GM12875 (cell line): ENCODE data around the gene C11orf98.
"Not testable (repeated sequence)": the region's sequence is repeated elsewhere in the genome, so short reads cannot be mapped to it uniquely, and the experiment has no call there.

ENCODE experiments used
- H3K4me3 ChIP-seq: one replicate; pipeline ENCODE4 v1.5.1; 2011; ENCODE audit warnings: low read depth, low read length, control low read depth
- TF ChIP-seq, protein P1 (sequence below): IDR thresholded peaks from 2 replicates; pipeline ENCODE4 v1.5.1; 2011; ENCODE audit warnings: low read depth, mild to moderate bottlenecking, control low read depth, inconsistent platforms, low read length, moderate library complexity, borderline replicate concordance; ENCODE audit not compliant: insufficient read depth

C11orf98 gene

GRCh38 chr11:62664405-62665074 lies 470 bp downstream of the C11orf98 start:
- peak overlapping the region; percentile 68 for H3K4me3 ChIP-seq
- TF ChIP-seq, protein P1, sequence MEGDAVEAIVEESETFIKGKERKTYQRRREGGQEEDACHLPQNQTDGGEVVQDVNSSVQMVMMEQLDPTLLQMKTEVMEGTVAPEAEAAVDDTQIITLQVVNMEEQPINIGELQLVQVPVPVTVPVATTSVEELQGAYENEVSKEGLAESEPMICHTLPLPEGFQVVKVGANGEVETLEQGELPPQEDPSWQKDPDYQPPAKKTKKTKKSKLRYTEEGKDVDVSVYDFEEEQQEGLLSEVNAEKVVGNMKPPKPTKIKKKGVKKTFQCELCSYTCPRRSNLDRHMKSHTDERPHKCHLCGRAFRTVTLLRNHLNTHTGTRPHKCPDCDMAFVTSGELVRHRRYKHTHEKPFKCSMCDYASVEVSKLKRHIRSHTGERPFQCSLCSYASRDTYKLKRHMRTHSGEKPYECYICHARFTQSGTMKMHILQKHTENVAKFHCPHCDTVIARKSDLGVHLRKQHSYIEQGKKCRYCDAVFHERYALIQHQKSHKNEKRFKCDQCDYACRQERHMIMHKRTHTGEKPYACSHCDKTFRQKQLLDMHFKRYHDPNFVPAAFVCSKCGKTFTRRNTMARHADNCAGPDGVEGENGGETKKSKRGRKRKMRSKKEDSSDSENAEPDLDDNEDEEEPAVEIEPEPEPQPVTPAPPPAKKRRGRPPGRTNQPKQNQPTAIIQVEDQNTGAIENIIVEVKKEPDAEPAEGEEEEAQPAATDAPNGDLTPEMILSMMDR: no peak

DNA sequence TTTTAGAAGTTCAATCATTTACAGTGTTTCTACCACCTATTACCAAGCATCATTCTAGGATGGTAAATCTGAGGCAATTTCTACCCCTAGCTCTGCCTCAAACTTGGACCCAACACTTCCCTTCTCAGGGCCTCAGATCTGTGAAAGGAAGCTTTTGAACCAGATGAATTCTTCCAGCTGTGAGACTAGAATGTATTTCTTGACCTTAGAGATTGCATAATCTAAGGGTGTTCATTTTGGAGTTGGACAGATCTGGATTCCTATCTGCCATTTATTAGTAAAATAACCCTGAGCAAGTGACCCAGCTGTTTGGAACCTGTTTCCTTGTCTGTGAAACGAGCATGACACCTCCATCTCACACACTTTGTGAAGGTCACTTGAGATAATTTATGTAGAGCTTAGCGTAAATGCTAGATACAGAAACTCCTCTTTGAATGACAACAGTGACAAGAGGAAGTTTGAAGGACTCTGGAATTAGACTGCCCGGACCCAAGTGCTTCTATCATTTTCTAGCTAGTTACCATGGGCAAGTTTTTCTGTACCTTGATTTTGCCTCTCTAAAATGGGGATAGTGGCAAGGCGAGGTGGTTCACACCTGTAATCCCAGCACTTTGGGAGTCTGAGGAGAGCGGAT lies 8.1 kb downstream of the C11orf98 start:
- no peak overlapping the region for H3K4me3 ChIP-seq
- TF ChIP-seq, protein P1: no peak

GRCh38 chr11:62654297-62654696 lies 10.7 kb downstream of the C11orf98 start:
- no peak overlapping the region for H3K4me3 ChIP-seq
- TF ChIP-seq, protein P1: no peak

DNA sequence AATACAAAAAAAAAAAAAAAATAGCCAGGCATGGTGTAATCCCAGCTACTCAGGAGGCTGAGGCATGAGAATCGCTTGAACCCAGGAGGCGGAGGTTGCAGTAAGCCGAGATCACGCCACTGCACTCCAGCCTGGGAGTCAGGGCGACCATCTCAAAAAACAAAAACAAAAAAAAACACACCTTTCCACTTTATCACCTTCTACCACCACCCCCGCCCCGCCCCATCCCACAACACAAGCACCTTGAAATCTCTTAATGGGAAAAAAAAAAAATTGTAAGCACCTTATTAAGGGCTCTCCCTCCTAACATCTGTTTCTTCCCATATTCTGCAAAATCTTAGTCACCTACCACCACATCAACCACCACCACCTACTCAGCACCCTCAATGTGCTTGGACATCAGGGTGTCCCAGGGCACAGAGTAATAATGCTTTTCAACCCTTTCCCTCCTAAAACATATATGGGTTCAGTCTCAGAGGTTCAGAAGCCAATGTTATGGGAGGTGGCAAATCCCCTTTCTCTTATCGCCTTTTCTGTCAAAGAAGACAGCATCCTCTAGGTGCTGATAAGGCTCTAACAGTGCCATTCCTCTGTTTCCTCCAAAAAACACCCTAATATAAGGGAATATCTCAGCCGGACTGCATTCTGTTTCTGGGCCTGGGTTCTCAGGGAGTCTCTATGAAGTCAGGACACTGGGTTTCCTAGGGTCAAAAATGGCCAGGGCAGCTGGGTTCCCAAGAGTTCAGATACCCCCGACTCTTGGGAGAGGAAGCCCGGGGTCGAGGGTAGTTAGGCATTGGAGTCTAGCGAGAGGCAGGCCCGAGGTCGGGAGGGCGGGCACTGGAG lies 12.6 kb downstream of the C11orf98 start:
- TF ChIP-seq, protein P1: no peak
- peak overlapping the region; percentile 60 for H3K4me3 ChIP-seq

- H3K4me3 ChIP-seq: not testable (repeated sequence)
These were observed 14.7 kb downstream of the C11orf98 start for GRCh38 chr11:62650283-62650682.

DNA sequence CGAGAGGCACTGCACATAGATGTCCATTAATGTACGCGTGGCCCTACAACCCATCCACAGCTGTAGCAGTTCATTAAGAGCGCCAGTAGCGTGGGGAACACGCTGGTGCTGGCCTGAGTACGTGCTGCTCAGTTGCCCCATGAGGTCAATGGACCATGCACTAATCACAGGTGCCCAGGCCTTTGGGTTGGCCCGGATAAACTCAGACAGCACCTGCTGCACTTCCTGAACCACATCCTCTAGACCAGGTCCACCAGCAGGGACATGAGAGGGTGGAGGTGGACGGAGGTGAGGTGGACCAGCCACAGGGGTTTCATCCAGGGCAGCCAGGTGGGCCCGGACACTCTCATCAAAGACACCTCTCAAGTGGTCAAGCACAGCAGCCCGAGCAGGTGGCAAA lies 15.5 kb downstream of the C11orf98 start:
- TF ChIP-seq, protein P1: no peak
- H3K4me3 ChIP-seq: no peak overlapping the region

DNA sequence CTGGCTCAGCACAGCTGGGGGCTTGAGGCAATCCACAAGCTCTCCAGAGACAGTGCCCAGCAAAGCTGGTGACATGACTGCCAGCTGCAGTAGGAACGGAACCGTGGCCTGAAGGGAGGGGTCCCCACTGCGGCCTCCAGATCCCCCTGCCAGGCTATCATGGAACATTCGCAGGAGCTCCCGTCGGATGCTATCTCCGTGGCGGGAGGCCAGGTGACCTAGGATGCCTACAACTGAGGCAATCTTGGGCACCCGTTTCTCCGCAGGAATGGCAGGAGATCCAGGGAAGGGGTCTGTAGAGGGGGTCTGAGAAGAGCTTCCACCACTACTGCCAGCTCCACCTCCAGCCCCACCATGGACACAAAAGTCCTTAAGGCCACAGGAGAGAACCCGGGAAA lies 16.0 kb downstream of the C11orf98 start:
- TF ChIP-seq, protein P1: no peak

More for the DNA sequence above, 16.0 kb downstream of the C11orf98 start:
- no peak overlapping the region for H3K4me3 ChIP-seq
